Subcutaneous abdominal adipose tissue (tissue), 5 donors: ENCODE measurements around the gene MCHR1.
"Not testable (repeated sequence)": the region's sequence is repeated elsewhere in the genome, so short reads cannot be mapped to it uniquely, and the experiment has no call there.

Experiments used
- H3K27ac ChIP-seq: one replicate; pipeline ENCODE4 v1.7.0; 2013; ENCODE audit warnings: low read depth, mild to moderate bottlenecking, inconsistent platforms, low read length, moderate library complexity
- H3K27me3 ChIP-seq, 5 donors: one replicate each; pipeline ENCODE4 v1.7.0; 2013; ENCODE audit warnings: low read length in 5 of 5, inconsistent platforms in 1 of 5; ENCODE audit not compliant: control insufficient read depth in 5 of 5, insufficient read depth in 4 of 5
- H3K36me3 ChIP-seq, 5 donors: one replicate each; pipeline ENCODE4 v1.7.0; 2013; ENCODE audit warnings: low read length in 5 of 5; ENCODE audit not compliant: control insufficient read depth in 5 of 5, insufficient read depth in 5 of 5
- H3K4me1 ChIP-seq, 5 donors: one replicate each; pipeline ENCODE4 v1.7.0; 2013; ENCODE audit warnings: low read length in 5 of 5, mild to moderate bottlenecking in 3 of 5, moderate library complexity in 1 of 5; ENCODE audit not compliant: control insufficient read depth in 5 of 5, insufficient read depth in 5 of 5
- H3K4me3 ChIP-seq, 5 donors: one replicate each; pipeline ENCODE4 v1.7.0; 2013; ENCODE audit warnings: low read length in 5 of 5, low read depth in 1 of 5
- H3K9ac ChIP-seq, 5 donors: one replicate each; pipeline ENCODE4 v1.7.0; 2013; ENCODE audit warnings: low read length in 5 of 5, mild to moderate bottlenecking in 4 of 5, moderate library complexity in 3 of 5
- H3K9me3 ChIP-seq, 5 donors: one replicate each; pipeline ENCODE4 v1.7.0; 2013; ENCODE audit warnings: low read length in 5 of 5; ENCODE audit not compliant: control insufficient read depth in 5 of 5
- donor health status: healthy.
- donor health status: healthy.
- donor health status: healthy.
- donor health status: healthy.
- donor health status: healthy.

MCHR1 gene

DNA sequence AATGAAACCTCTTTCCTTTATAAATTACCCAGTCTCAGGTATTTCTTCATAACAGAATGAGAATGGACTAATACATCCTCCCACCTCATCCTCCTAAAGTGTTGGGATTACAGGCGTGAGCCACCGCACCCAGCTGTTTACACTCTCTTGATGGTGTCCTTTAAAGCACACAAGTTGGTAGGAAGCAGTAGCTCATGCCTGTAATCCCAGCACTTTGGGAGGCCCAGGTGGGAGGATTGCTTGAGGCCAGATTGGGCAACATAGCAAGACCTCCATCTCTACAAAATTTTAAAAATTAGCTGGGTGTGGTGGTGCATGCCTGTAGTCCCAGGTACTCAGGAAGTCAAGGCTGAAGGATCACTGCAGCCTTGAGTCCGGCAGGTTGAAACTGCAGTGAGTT lies 23.3 kb upstream of the MCHR1 start:
- H3K9me3 ChIP-seq, H3K27ac ChIP-seq, H3K36me3 ChIP-seq, H3K4me3 ChIP-seq, H3K27me3 ChIP-seq, H3K9ac ChIP-seq: not testable (repeated sequence)
- peaks cover 0 to 37% (median 32%) of the 10 kb centered on the region in 5 donors for H3K4me1 ChIP-seq

DNA sequence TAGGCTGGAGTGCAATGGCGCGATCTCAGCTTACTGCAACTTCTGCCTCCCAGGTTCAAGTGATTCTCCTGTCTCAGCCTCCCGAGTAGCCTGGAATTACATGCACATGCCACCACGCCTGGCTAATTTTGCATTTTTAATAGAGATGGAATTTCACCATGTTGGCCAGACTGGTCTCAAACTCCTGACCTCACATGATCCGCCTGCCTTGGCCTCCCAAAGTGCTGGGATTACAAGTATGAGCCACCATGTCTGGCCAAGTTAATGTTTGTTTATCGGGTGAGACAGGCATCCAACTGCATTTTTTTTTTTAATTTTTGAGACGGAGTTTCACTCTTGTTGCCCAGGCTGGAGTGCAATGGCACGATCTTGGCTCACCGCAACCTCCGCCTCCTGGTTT lies 22.6 kb upstream of the MCHR1 start:
- peaks cover 0 to 31% (median 26%) of the 10 kb centered on the region in 5 donors for H3K4me1 ChIP-seq
- not testable (repeated sequence) for H3K9me3 ChIP-seq, H3K27me3 ChIP-seq, H3K9ac ChIP-seq, H3K36me3 ChIP-seq, H3K27ac ChIP-seq, H3K4me3 ChIP-seq

DNA sequence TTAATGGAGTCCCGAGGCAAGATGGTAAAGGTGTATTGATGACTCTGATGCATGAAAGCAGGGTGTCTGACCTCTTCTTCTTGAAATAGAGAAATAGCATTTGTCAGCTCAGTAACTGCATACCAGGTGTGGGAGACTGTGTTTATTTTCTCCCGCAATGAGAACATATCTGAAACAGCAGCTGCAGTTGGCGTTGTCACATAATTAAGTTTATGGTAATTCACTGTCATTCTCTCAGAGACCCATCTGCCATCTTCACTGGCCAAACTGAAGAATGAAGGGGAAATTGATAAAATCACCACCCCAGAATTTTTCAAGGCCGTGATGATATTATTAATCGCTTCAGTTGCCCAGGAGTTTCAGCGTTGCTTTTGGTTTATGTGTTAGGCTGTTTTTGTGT lies 20.1 kb upstream of the MCHR1 start:
- Histone ChIP-seq H3K36me3 (no peaks in the 10 kb centered on the region), H3K27ac (no peak overlapping the region), H3K9ac (no peak overlapping the region), H3K9me3 (no peaks in the 10 kb centered on the region), H3K4me1 (peaks cover 0 to 12% (median 10%) of the 10 kb centered on the region in 5 donors), H3K27me3 (no peaks in the 10 kb centered on the region), H3K4me3 (no peak overlapping the region)

DNA sequence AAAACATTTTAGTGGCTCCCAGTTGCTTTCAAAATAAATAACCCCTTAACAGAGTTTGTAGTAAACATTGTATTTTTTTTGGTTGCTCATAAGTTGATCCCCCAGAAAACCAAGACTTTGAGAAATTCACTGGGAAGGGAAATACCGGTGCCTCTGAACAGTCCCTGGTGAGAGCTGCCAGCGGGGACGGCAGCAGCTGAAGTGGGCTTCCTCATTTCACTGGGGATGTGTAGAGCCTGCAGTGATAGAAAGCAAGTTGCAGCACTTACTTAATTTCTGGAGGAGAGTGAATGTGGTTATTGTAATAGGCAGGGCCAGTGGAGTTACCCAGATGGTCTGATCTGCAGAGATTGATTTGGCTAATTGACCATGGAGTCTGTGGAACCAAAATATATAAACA lies 18.6 kb upstream of the MCHR1 start:
- H3K9ac ChIP-seq, result no peak overlapping the region
- peaks cover 0 to 12% (median 9%) of the 10 kb centered on the region in 5 donors for H3K4me1 ChIP-seq
- no peaks in the 10 kb centered on the region for H3K36me3 ChIP-seq
- H3K27me3 ChIP-seq, result no peaks in the 10 kb centered on the region
- no peak overlapping the region for H3K4me3 ChIP-seq
- H3K9me3 ChIP-seq, result no peaks in the 10 kb centered on the region
- H3K27ac ChIP-seq, result no peak overlapping the region

DNA sequence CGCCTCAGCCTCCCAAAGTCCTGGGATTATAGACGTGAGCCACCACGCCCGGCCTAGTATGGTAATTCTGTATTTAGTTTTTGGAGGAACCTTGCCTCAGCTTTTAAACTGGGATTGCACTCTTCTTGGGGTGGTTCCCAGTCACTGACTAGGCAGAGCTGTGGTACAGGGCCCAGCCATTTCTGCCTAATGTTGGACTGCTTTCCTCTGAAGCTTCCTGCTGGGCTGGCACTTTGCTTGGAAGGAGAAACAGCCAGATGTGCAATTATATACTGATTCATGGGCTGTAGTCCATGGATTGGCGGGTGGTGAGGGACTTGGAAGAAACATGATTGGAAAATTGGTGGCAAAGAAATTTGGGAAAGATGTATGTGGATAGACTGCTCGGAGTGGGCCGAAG lies 17.6 kb upstream of the MCHR1 start:
- H3K4me3 ChIP-seq, result no peak overlapping the region

DNA sequence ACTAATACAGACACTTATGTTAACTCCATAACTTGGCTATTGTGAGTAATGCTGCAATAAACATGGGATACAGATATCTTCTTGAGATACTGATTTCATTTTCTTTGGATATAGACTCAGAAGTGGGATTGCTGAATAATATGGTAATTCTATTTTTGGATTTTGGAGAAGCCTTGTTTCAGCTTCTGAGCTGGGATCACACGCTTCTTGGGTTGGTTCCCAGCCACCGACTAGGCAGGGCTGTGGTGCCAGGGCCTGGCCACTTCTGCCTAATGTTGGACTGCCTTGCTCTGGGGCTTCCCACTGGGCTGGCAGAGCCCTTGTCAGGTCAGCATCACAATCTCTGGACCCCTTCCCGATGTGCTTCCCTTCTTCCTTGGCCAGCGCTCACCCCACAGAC lies 14.0 kb upstream of the MCHR1 start:
- H3K27ac ChIP-seq, result peak overlapping the region; percentile 65
- no peaks in the 10 kb centered on the region for H3K9me3 ChIP-seq
- peaks cover 3 to 19% (median 9%) of the 10 kb centered on the region in 5 donors for H3K4me1 ChIP-seq
- no peaks in the 10 kb centered on the region for H3K36me3 ChIP-seq
- H3K9ac ChIP-seq, result no peak overlapping the region
- H3K4me3 ChIP-seq, result no peak overlapping the region
- H3K27me3 ChIP-seq, result no peaks in the 10 kb centered on the region

More for the DNA sequence above, 17.6 kb upstream of the MCHR1 start:
- no peak overlapping the region for H3K9ac ChIP-seq
- H3K9me3 ChIP-seq, result no peaks in the 10 kb centered on the region
- H3K36me3 ChIP-seq, result no peaks in the 10 kb centered on the region
- no peak overlapping the region for H3K27ac ChIP-seq
- peaks cover 0 to 19% (median 9%) of the 10 kb centered on the region in 5 donors for H3K4me1 ChIP-seq
- no peaks in the 10 kb centered on the region for H3K27me3 ChIP-seq

DNA sequence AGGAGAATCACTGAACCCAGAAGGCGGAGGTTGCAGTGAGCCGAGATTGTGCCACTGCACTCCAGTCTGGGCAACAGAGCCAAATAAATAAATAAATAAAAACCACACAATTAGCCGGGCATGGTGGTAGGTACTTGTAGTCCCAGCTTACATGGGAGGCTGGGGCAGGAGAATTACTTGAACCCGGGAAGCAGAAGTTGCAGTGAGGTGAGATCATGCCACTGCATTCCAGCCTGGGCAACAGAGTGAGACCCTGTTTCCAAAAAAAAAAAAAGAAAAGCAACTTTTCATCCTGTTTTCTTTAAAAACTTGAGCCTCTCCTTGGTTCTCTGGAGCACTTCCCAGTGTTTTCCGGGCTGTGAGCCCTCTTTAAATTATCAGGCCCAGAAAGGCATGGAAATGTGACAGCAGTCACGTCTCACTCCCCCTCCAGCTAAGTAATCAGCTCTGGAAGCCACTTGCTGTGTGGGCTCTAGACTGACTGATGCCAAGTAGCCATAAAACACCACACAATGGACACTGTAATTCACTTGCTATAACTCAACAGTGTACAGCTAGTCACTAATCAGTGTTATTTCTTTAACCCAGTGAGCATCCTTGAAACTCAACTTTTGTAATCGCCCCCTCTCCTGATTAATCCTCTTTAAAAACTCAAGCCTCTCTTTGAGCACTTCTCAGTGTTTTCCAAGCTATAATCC lies 13.0 kb upstream of the MCHR1 start:
- H3K27me3 ChIP-seq, result no peaks in the 10 kb centered on the region
- peaks cover 3 to 19% (median 9%) of the 10 kb centered on the region in 5 donors for H3K4me1 ChIP-seq
- H3K27ac ChIP-seq, result no peak overlapping the region
- no peaks in the 10 kb centered on the region for H3K36me3 ChIP-seq
- no peaks in the 10 kb centered on the region for H3K9me3 ChIP-seq
- peak overlapping the region in 1 of 5 donors; percentile 35 for H3K9ac ChIP-seq
- H3K4me3 ChIP-seq, result no peak overlapping the region

DNA sequence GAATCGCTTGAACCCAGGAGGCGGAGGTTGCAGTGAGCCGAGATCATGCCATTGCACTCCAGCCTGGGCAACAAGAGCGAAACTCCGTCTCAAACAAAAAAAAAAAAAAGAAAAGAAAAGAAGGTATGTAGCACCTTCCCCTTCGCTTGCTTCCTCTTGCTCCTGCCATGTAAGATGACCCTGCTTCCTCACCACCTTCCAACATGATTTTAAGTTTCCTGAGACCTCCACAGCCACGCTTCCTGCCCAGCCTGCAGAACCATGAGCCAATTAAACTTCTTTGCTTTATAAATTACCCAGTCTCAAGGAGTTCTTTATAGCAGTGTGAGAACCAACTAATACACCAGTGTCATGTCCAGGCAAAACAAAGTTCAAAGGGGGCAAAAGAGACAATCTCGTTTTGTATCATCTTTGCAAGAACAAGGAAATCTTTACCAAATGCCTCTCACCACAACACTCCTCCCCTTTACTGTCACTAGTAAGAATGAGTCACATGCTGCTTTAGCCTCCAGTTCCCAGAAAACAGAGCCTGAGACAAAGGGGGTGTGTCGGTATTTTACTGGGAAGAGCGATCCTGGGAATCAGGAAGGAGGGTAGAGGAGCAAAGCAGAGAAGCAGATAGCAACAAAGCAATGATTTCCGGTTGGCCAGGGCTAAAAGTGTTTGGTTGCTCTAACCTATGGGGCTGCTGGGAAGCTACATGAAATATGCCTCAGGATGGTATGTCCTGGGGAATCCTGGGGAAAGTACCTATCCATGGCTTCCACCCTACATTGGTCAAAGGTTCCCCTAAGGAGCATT lies 10.5 kb upstream of the MCHR1 start:
- Histone ChIP-seq H3K4me3 (no peak overlapping the region), H3K4me1 (peaks cover 3 to 19% (median 10%) of the 10 kb centered on the region in 5 donors)

DNA sequence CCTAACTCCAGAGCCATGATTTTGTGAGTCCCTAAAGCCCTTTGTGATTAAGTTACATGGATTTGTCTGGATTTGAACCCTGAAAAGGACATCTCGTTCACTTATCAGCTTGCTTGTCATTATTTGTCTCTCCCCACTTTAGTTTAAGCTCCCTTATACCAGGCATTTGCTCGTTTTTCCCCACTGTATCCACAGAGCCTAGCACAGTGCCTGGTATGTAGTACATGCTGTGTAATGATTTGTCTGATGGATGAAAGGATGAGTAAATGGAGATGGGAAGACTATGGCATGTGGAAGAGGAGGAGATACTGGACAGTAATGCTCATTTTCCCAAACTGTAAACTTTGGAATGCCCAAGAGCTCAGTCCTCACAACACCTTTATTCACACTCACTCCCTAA lies 9.2 kb upstream of the MCHR1 start:
- peaks cover 3 to 14% (median 6%) of the 10 kb centered on the region in 5 donors for H3K4me1 ChIP-seq

More for the DNA sequence above, 10.5 kb upstream of the MCHR1 start:
- Histone ChIP-seq H3K36me3 (no peaks in the 10 kb centered on the region), H3K9ac (no peak overlapping the region), H3K9me3 (no peaks in the 10 kb centered on the region), H3K27me3 (no peaks in the 10 kb centered on the region), H3K27ac (no peak overlapping the region)

DNA sequence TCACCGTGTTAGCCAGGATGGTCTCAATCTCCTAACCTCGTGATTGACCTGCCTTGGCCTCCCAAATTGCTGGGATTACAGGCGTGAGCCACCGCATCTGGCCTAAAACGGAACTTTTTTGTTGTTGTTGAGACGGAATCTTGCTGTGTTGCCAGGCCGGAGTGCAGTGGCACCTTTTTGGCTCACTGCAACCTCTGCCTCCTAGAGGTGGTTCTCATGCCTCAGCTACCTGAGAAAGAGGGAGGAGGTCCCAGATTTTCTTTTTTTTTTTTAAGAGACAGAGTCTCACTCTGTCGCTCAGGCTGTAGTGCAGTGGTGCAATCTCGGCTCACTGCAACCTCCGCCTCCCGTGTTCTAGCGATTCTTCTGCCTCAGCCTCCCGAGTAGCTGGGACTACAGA lies 7.9 kb upstream of the MCHR1 start:
- Histone ChIP-seq H3K9ac (no peak overlapping the region), H3K27me3 (no peaks in the 10 kb centered on the region), H3K9me3 (no peaks in the 10 kb centered on the region), H3K4me1 (peaks cover 0 to 3% (median 3%) of the 10 kb centered on the region in 5 donors), H3K36me3 (no peaks in the 10 kb centered on the region), H3K27ac (no peak overlapping the region), H3K4me3 (no peak overlapping the region)

More for the DNA sequence above, 9.2 kb upstream of the MCHR1 start:
- no peak overlapping the region for H3K4me3 ChIP-seq
- no peaks in the 10 kb centered on the region for H3K36me3 ChIP-seq
- no peak overlapping the region for H3K9ac ChIP-seq
- H3K27me3 ChIP-seq, result no peaks in the 10 kb centered on the region
- no peak overlapping the region for H3K27ac ChIP-seq
- H3K9me3 ChIP-seq, result no peaks in the 10 kb centered on the region
